ENCODE results near the gene NPL.

- TF ChIP-seq, protein P1, sequence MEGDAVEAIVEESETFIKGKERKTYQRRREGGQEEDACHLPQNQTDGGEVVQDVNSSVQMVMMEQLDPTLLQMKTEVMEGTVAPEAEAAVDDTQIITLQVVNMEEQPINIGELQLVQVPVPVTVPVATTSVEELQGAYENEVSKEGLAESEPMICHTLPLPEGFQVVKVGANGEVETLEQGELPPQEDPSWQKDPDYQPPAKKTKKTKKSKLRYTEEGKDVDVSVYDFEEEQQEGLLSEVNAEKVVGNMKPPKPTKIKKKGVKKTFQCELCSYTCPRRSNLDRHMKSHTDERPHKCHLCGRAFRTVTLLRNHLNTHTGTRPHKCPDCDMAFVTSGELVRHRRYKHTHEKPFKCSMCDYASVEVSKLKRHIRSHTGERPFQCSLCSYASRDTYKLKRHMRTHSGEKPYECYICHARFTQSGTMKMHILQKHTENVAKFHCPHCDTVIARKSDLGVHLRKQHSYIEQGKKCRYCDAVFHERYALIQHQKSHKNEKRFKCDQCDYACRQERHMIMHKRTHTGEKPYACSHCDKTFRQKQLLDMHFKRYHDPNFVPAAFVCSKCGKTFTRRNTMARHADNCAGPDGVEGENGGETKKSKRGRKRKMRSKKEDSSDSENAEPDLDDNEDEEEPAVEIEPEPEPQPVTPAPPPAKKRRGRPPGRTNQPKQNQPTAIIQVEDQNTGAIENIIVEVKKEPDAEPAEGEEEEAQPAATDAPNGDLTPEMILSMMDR (IDR thresholded peaks at IDR 0.05; ENCODE audit: low read length): no peak
- TF ChIP-seq EZH2phosphoT487 (IDR thresholded peaks at IDR 0.05; ENCODE audit: low read length): no peak
Observed at GRCh38 chr1:182842265-182842664, 52.7 kb downstream of the NPL start.

Data from MM.1S (cell line).